Measurements from ENCODE around the gene TENM3.

TENM3 gene

GRCh38 chr4:182643801-182644682, 400.8 kb downstream of the TENM3 start:
- no peak for TF ChIP-seq MYC (IDR thresholded peaks at IDR 0.05; ENCODE audit: low read depth, low read length)
- TF ChIP-seq MAX (IDR thresholded peaks at IDR 0.05; ENCODE audit: low read depth, low read length): no peak
- TF ChIP-seq, protein P1, sequence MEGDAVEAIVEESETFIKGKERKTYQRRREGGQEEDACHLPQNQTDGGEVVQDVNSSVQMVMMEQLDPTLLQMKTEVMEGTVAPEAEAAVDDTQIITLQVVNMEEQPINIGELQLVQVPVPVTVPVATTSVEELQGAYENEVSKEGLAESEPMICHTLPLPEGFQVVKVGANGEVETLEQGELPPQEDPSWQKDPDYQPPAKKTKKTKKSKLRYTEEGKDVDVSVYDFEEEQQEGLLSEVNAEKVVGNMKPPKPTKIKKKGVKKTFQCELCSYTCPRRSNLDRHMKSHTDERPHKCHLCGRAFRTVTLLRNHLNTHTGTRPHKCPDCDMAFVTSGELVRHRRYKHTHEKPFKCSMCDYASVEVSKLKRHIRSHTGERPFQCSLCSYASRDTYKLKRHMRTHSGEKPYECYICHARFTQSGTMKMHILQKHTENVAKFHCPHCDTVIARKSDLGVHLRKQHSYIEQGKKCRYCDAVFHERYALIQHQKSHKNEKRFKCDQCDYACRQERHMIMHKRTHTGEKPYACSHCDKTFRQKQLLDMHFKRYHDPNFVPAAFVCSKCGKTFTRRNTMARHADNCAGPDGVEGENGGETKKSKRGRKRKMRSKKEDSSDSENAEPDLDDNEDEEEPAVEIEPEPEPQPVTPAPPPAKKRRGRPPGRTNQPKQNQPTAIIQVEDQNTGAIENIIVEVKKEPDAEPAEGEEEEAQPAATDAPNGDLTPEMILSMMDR (IDR thresholded peaks at IDR 0.05; ENCODE audit: low read depth, low read length): no peak
- no peak for TF ChIP-seq POLR2A (IDR thresholded peaks at IDR 0.05; ENCODE audit: extremely low read depth, insufficient read length)
- no peak overlapping the region for H3K4me3 ChIP-seq (ENCODE audit: low read depth, low read length)
- DNase-seq (ENCODE audit: low read depth): no peak

DNA sequence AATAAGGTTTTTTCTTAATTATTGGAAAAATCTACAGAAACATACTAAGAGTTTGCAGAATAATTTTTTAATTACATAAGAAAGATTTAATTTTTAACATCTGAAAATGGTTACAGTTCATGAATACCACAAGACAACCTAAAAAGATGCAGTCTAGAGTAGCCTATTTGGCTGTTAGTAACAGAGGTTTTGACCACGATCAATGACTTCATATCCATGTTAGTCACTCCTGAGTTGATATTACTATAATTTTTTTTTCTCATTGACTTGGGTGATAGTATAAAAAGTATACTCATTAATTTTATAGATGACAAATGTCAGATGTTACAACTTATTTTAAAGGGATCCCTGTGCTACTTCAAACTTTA, 401.5 kb downstream of the TENM3 start:
- no peak for DNase-seq (ENCODE audit: low read depth)
- H3K4me3 ChIP-seq (ENCODE audit: low read depth, low read length): no peak overlapping the region
- TF ChIP-seq, protein P1 (IDR thresholded peaks at IDR 0.05; ENCODE audit: low read depth, low read length): no peak
- no peak for TF ChIP-seq POLR2A (IDR thresholded peaks at IDR 0.05; ENCODE audit: extremely low read depth, insufficient read length)

GRCh38 chr4:182645511-182645910, 402.3 kb downstream of the TENM3 start:
- H3K4me3 ChIP-seq (ENCODE audit: low read depth, low read length): no peak overlapping the region
- no peak for DNase-seq (ENCODE audit: low read depth)
- TF ChIP-seq MYC (IDR thresholded peaks at IDR 0.05; ENCODE audit: low read depth, low read length) (no peak), POLR2A (IDR thresholded peaks at IDR 0.05; ENCODE audit: extremely low read depth, insufficient read length) (no peak), MAX (IDR thresholded peaks at IDR 0.05; ENCODE audit: low read depth, low read length) (no peak)
- TF ChIP-seq, protein P1 (IDR thresholded peaks at IDR 0.05; ENCODE audit: low read depth, low read length): no peak

DNA sequence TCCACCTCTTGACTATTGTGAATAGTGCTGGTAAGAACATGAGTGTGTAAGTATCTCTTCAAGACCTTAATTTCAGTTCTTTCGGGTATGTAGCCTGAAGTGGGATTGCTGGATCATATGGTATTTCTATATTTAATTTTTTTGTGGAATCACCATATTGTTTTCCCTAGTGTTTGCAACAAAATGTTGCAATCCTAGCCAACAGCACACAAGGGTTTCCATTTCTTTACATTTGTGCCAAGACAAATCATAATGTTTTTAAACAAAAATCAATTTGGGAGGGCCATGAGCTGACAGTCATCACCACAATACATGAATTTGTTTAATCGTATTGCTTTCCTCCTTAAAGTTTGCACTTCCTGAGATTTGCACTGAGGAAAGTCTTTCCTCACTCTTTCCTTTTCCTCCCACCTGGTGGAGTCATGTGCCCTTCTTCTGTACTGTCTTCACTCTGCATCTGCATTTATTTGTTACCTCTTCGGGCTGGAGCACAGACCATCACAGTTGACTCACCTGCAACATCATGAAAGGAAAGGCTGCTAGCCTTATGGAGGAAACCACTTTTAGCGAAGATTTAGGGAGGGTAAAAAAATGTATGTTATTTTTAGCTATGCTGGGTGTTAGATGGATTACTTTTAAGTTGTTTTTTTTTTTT, 404.6 kb downstream of the TENM3 start:
- no peak overlapping the region for H3K4me3 ChIP-seq (ENCODE audit: low read depth, low read length)
- no peak for DNase-seq (ENCODE audit: low read depth)
- TF ChIP-seq, protein P1 (IDR thresholded peaks at IDR 0.05; ENCODE audit: low read depth, low read length): no peak
- TF ChIP-seq POLR2A (IDR thresholded peaks at IDR 0.05; ENCODE audit: extremely low read depth, insufficient read length): no peak
- no peak for TF ChIP-seq MYC (IDR thresholded peaks at IDR 0.05; ENCODE audit: low read depth, low read length)
- TF ChIP-seq MAX (IDR thresholded peaks at IDR 0.05; ENCODE audit: low read depth, low read length): no peak

DNA sequence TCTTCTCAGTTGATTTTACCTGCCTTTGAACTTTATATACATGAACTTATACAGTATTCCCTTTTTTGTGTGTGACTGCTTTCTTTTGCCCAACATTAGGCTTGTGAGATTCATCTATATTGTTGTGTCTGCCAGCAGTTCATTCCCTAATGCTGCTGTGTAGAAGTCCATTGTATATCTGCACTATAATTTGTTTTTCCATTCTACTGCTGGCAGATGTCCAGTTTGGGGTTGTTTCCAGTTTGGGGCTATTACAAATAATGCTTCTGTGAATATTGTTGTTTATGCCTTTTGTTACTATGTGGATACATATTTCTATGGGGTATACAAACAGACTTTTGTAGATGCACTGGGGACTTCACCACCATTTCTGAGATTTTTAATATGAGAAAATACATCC, 405.6 kb downstream of the TENM3 start:
- TF ChIP-seq POLR2A (IDR thresholded peaks at IDR 0.05; ENCODE audit: extremely low read depth, insufficient read length): no peak
- no peak for TF ChIP-seq MYC (IDR thresholded peaks at IDR 0.05; ENCODE audit: low read depth, low read length)
- TF ChIP-seq, protein P1 (IDR thresholded peaks at IDR 0.05; ENCODE audit: low read depth, low read length): no peak
- TF ChIP-seq MAX (IDR thresholded peaks at IDR 0.05; ENCODE audit: low read depth, low read length): no peak
- DNase-seq (ENCODE audit: low read depth): no peak
- H3K4me3 ChIP-seq (ENCODE audit: low read depth, low read length): no peak overlapping the region
